IMR-90 (cell line): ENCODE results near the gene FANCE. TPM values are rescaled to one million over a fixed set of nuclear protein-coding genes. Genes with fewer than 3 reads are reported as not detected.

Experiments
- ATAC-seq: fragments of 200-7000 bp; cut with Tn5 transposase; 2 replicates; pipeline ENCODE4 v1.9.1; 2020; ENCODE audit warnings: low read depth, mild to moderate bottlenecking, moderate library complexity
- BruUV-seq: library from RNA; stranded (reverse); fragments of 400-500 nt; replicated peaks from 2 replicates; lab custom pipeline; 2021; lab: Mats Ljungman, UMichigan
- CTCF ChIA-PET: fragments of 300-600 bp; formaldehyde crosslinking; extraction: SDS; loops from one replicate; lab custom pipeline; 2021; ENCODE audit warnings: antibody characterized with exemption; lab: Yijun Ruan, JAX
- POLR2A ChIA-PET: fragments of 300-600 bp; sonication (Branson Sonifier 250); formaldehyde crosslinking; loops from one replicate; lab custom pipeline; 2022; ENCODE audit warnings: antibody characterized with exemption; ENCODE audit not compliant: unreplicated experiment; lab: Charles Lee
- DNase-seq: peaks from one replicate; pipeline ENCODE4 v3.0.0; 2013
- H2AFZ ChIP-seq: replicated peaks from 2 replicates; pipeline ENCODE3; 2013; ENCODE audit warnings: low read length, mild to moderate bottlenecking; ENCODE audit not compliant: poor library complexity
- H2AK5ac ChIP-seq: 2 replicates; pipeline ENCODE4 v1.6.1; 2013; ENCODE audit warnings: low read depth, low read length, inconsistent platforms
- H2AK9ac ChIP-seq: replicated peaks from 2 replicates; pipeline ENCODE3; 2013; ENCODE audit warnings: mild to moderate bottlenecking, low read depth, low read length, moderate library complexity; ENCODE audit not compliant: poor library complexity
- H2BK120ac ChIP-seq: 2 replicates; pipeline ENCODE4 v1.6.1; 2013; ENCODE audit warnings: low read depth, low read length, inconsistent platforms
- H2BK15ac ChIP-seq: 3 replicates; pipeline ENCODE4 v1.6.1; 2013; ENCODE audit warnings: low read depth, low read length, inconsistent platforms
- H2BK20ac ChIP-seq: 2 replicates; pipeline ENCODE4 v1.6.1; 2013; ENCODE audit warnings: low read depth, mild to moderate bottlenecking, inconsistent platforms, low read length, moderate library complexity
- H2BK5ac ChIP-seq: 2 replicates; pipeline ENCODE4 v1.6.1; 2013; ENCODE audit warnings: mild to moderate bottlenecking, low read depth, low read length, inconsistent platforms; ENCODE audit not compliant: poor library complexity, severe bottlenecking
- H3K14ac ChIP-seq: replicated peaks from 2 replicates; pipeline ENCODE4 v1.6.1; 2013; ENCODE audit warnings: low read depth, low read length, inconsistent platforms
- H3K18ac ChIP-seq: 2 replicates; pipeline ENCODE4 v1.6.1; 2013; ENCODE audit warnings: low read depth, low read length, control low read depth
- H3K23ac ChIP-seq: 2 replicates; pipeline ENCODE4 v1.6.1; 2013; ENCODE audit warnings: low read depth, low read length, inconsistent platforms
- H3K27ac ChIP-seq: 2 replicates; pipeline ENCODE4 v1.5.1; 2013; ENCODE audit warnings: mild to moderate bottlenecking, control low read depth, low read length; ENCODE audit not compliant: insufficient read depth
- H3K27me3 ChIP-seq: 2 replicates; pipeline ENCODE4 v1.6.1; 2013; ENCODE audit warnings: low read length; ENCODE audit not compliant: control insufficient read depth, insufficient read depth
- H3K36me3 ChIP-seq: 2 replicates; pipeline ENCODE4 v1.6.1; 2013; ENCODE audit warnings: low read length, mixed read lengths; ENCODE audit not compliant: control insufficient read depth, insufficient read depth
- H3K4ac ChIP-seq: 2 replicates; pipeline ENCODE4 v1.6.1; 2013; ENCODE audit warnings: low read depth, low read length, inconsistent platforms
- H3K4me1 ChIP-seq: 2 replicates; pipeline ENCODE4 v1.6.1; 2013; ENCODE audit warnings: low read length, mixed read lengths; ENCODE audit not compliant: control insufficient read depth, insufficient read depth
- H3K4me2 ChIP-seq: 2 replicates; pipeline ENCODE4 v1.6.1; 2013; ENCODE audit warnings: low read depth, mild to moderate bottlenecking, control low read depth, low read length, moderate library complexity
- H3K4me3 ChIP-seq: 2 replicates; pipeline ENCODE4 v1.5.1; 2013; ENCODE audit warnings: low read depth, mild to moderate bottlenecking, control low read depth, low read length, moderate library complexity; ENCODE audit not compliant: insufficient read depth
- H3K56ac ChIP-seq: 2 replicates; pipeline ENCODE4 v1.6.1; 2013; ENCODE audit warnings: low read length, inconsistent platforms; ENCODE audit not compliant: insufficient read depth; ENCODE audit errors: extremely low read depth
- H3K79me1 ChIP-seq, 2 experiments: 2 replicates each; pipeline ENCODE4 v1.6.1; 2013; ENCODE audit warnings: low read length in 2 of 2, inconsistent platforms in 1 of 2, low read depth in 1 of 2
- H3K9ac ChIP-seq: 2 replicates; pipeline ENCODE4 v1.6.1; 2013; ENCODE audit warnings: low read depth, low read length, control low read depth
- H3K9me1 ChIP-seq: 2 replicates; pipeline ENCODE4 v1.6.1; 2013; ENCODE audit warnings: low read length, inconsistent platforms; ENCODE audit not compliant: insufficient read depth
- H3K9me3 ChIP-seq: 2 replicates; pipeline ENCODE4 v1.6.1; 2013; ENCODE audit warnings: low read length; ENCODE audit not compliant: control insufficient read depth, insufficient read depth
- H4K20me1 ChIP-seq: 2 replicates; pipeline ENCODE4 v1.6.1; 2013; ENCODE audit warnings: low read length, inconsistent platforms; ENCODE audit not compliant: insufficient read depth
- H4K5ac ChIP-seq: 2 replicates; pipeline ENCODE4 v1.6.1; 2013; ENCODE audit warnings: mild to moderate bottlenecking, low read depth, low read length, control low read depth
- H4K8ac ChIP-seq, 2 experiments: 2 replicates each; pipeline ENCODE4 v1.6.1; 2013; ENCODE audit warnings: low read depth in 2 of 2, low read length in 2 of 2, control low read depth in 1 of 2, inconsistent platforms in 1 of 2
- H4K91ac ChIP-seq: 2 replicates; pipeline ENCODE4 v1.6.1; 2013; ENCODE audit warnings: low read depth, low read length, inconsistent platforms; ENCODE audit not compliant: insufficient read depth
- BHLHE40 ChIP-seq: fragments of 150-350 bp; IDR thresholded peaks from 2 replicates; pipeline ENCODE4 v1.6.1; 2016; ENCODE audit warnings: mild to moderate bottlenecking, low read depth, low read length
- CEBPB ChIP-seq: IDR thresholded peaks from 2 replicates; pipeline ENCODE4 v1.6.1; 2012; ENCODE audit warnings: low read depth, low read length, improper control_type of control experiment
- CHD1 ChIP-seq: IDR thresholded peaks from 2 replicates; pipeline ENCODE4 v1.6.1; 2012; ENCODE audit warnings: low read depth, low read length, improper control_type of control experiment
- CTCF ChIP-seq: conservative IDR thresholded peaks from 2 replicates; pipeline ENCODE4 v1.5.1; 2012; ENCODE audit warnings: mild to moderate bottlenecking, low read depth, low read length, improper control_type of control experiment
- ELK1 ChIP-seq: fragments of 150-350 bp; IDR thresholded peaks from 2 replicates; pipeline ENCODE4 v1.6.1; 2016; ENCODE audit warnings: low read depth, mild to moderate bottlenecking, low read length, moderate library complexity, borderline replicate concordance
- FOS ChIP-seq: fragments of 150-350 bp; IDR thresholded peaks from 2 replicates; pipeline ENCODE4 v1.6.1; 2016; ENCODE audit warnings: low read depth, low read length
- MAFK ChIP-seq: IDR thresholded peaks from 2 replicates; pipeline ENCODE4 v1.6.1; 2012; ENCODE audit warnings: low read depth, low read length, improper control_type of control experiment
- MAZ ChIP-seq: IDR thresholded peaks from 2 replicates; pipeline ENCODE4 v1.6.1; 2012; ENCODE audit warnings: low read depth, mild to moderate bottlenecking, low read length, improper control_type of control experiment, moderate library complexity, borderline replicate concordance
- MXI1 ChIP-seq: IDR thresholded peaks from 2 replicates; pipeline ENCODE4 v1.6.1; 2012; ENCODE audit warnings: low read depth, mild to moderate bottlenecking, low read length, moderate library complexity, borderline replicate concordance
- NFE2L2 ChIP-seq: fragments of 150-350 bp; IDR thresholded peaks from 2 replicates; pipeline ENCODE4 v1.6.1; 2016; ENCODE audit warnings: low read depth, mild to moderate bottlenecking, low read length
- POLR2A ChIP-seq: IDR thresholded peaks from 2 replicates; pipeline ENCODE4 v1.6.1; 2012; ENCODE audit warnings: mild to moderate bottlenecking, low read depth, low read length
- RAD21 ChIP-seq: IDR thresholded peaks from 2 replicates; pipeline ENCODE4 v1.6.1; 2012; ENCODE audit warnings: low read length, improper control_type of control experiment
- RCOR1 ChIP-seq: IDR thresholded peaks from 2 replicates; pipeline ENCODE4 v1.6.1; 2012; ENCODE audit warnings: mild to moderate bottlenecking, low read length, improper control_type of control experiment; ENCODE audit not compliant: insufficient replicate concordance
- SMC3 ChIP-seq: fragments of 150-350 bp; IDR thresholded peaks from 2 replicates; pipeline ENCODE4 v1.6.1; 2016; ENCODE audit warnings: low read depth, mild to moderate bottlenecking, antibody characterized with exemption, low read length, moderate library complexity
- USF2 ChIP-seq: fragments of 150-350 bp; IDR thresholded peaks from 2 replicates; pipeline ENCODE4 v1.6.1; 2017; ENCODE audit warnings: mild to moderate bottlenecking, antibody characterized with exemption, low read length, low read depth
- WGBS, 2 experiments: methylation state at CpG; one replicate each; pipeline versions ENCODE4 v1.1.5 to v1.1.7; 2013; ENCODE audit warnings: missing lambda C conversion rate in 2 of 2; ENCODE audit not compliant: insufficient read length in 1 of 2; ENCODE audit errors: extremely low coverage in 2 of 2; 5-methylcytosine and 5-hydroxymethylcytosine counted together
- dilution Hi-C: fragments of 300-500 bp; cut with HindIII; formaldehyde crosslinking; loops from one replicate; pipeline ENCODE4 v1.14.3; 2018; ENCODE audit warnings: low sequenced_read_pairs; ENCODE audit not compliant: unreplicated experiment
- in situ Hi-C: fragments of 300-500 bp; cut with MboI; formaldehyde crosslinking; loops from 3 replicates; pipeline ENCODE4 v1.14.3; 2019; ENCODE audit warnings: low sequenced_read_pairs, inconsistent platforms, mixed read lengths
- intact Hi-C: fragments of 100-400 bp; cut with micrococcal nuclease; formaldehyde crosslinking; loops from 2 replicates; pipeline ENCODE4 v1.10.0; 2022
- polyA plus RNA-seq, 3 experiments: library from polyadenylated mRNA; depleted of rRNA; stranded (reverse); fragments of >200 nt; gene quantifications; 2 replicates each; pipeline ENCODE4 v1.2.3, GENCODE V29; 2012; ENCODE audit warnings: low replicate concordance in 1 of 3
- total RNA-seq: library from RNA; depleted of rRNA; stranded (reverse); fragments of >200 nt; gene quantifications from 2 replicates; pipeline ENCODE4 v1.2.3, GENCODE V29; 2012

The FANCE gene
- total and polyA plus RNA-seq, 2 of the 4 experiments (the other 2 are of a cell fraction): 7.1 to 9.1 TPM

DNA sequence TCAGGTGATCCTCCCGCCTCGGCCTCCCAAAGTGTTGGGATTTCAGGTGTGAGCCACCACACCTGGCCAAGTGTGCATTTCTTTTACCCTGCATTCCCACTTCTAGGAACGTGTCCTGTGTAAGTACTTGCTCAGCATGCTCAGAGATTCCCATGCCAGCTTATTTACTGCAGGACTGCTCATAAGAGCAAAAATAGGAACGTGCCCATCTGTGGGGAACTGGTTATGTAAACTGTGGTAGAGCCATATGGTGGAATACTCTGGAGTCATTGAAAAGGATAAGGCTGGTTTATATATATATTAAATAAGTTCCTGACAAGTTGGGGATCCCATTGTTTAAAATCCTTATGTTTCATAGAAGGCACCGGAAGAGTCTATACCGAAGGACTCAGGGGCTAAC, 38.2 kb upstream of the FANCE start:
- Histone ChIP-seq H3K9me1 (peaks cover 44% of the 10 kb centered on the region), H4K8ac (peak overlapping the region in 1 of 2 experiments; percentile 82; a peak in 2 of 4 replicates), H2AK9ac (no peak overlapping the region), H3K4ac (no peak overlapping the region), H4K20me1 (peaks cover 7% of the 10 kb centered on the region), H3K9me3 (no peaks in the 10 kb centered on the region), H4K5ac (no peak overlapping the region), H2BK15ac (0 out of 3 replicates have a peak overlapping the region, but pooled peaks have one; percentile 16), H4K91ac (no peak overlapping the region), H3K4me2 (no peak overlapping the region), H3K14ac (no peak overlapping the region), H3K27ac (no peak overlapping the region), H2BK120ac (no peak overlapping the region), H3K4me1 (peaks cover 21% of the 10 kb centered on the region), H3K4me3 (no peak overlapping the region), H3K23ac (no peak overlapping the region), H3K79me1 (peaks cover 44 to 87% of the 10 kb centered on the region in 2 experiments), H3K56ac (no peak overlapping the region), H3K36me3 (peaks cover 52% of the 10 kb centered on the region), H3K27me3 (no peaks in the 10 kb centered on the region), H3K9ac (no peak overlapping the region), H2BK5ac (no peak overlapping the region), H2AK5ac (no peak overlapping the region), H3K18ac (no peak overlapping the region), H2AFZ (no peak overlapping the region), H2BK20ac (no peak overlapping the region)
- no peak for DNase-seq
- POLR2A ChIA-PET: no interaction called here
- no peak for ATAC-seq
- TF ChIP-seq CTCF (no peak), BHLHE40 (no peak), SMC3 (no peak), RAD21 (no peak), USF2 (no peak), NFE2L2 (no peak), RCOR1 (no peak), CEBPB (no peak), CHD1 (no peak), ELK1 (no peak), FOS (no peak), MAFK (no peak), MAZ (no peak), MXI1 (no peak), POLR2A (no peak)
- intact Hi-C loops (no loop called here), dilution Hi-C loops (no loop called here), in situ Hi-C loops (no loop called here)
- CTCF ChIA-PET: no interaction called here
- BruUV-seq: no TSS peak
- 100% methylated on average over 2 of the region's 6 CpGs; no CpG with 5 or more reads in 1 of the 2 experiments for WGBS, 2 experiments
